NCI-H187 treated with DMSO at 0.1 percent for 48 hours (cell line): Measurements from ENCODE around the gene ZNF729.
"Not testable (repeated sequence)": the region's sequence is repeated elsewhere in the genome, so short reads cannot be mapped to it uniquely, and the experiment has no call there.

Source experiments
- DNase-seq: peaks from one replicate; lab custom pipeline; 2025; lab: John Stamatoyannopoulos, UW

ZNF729 gene

DNA sequence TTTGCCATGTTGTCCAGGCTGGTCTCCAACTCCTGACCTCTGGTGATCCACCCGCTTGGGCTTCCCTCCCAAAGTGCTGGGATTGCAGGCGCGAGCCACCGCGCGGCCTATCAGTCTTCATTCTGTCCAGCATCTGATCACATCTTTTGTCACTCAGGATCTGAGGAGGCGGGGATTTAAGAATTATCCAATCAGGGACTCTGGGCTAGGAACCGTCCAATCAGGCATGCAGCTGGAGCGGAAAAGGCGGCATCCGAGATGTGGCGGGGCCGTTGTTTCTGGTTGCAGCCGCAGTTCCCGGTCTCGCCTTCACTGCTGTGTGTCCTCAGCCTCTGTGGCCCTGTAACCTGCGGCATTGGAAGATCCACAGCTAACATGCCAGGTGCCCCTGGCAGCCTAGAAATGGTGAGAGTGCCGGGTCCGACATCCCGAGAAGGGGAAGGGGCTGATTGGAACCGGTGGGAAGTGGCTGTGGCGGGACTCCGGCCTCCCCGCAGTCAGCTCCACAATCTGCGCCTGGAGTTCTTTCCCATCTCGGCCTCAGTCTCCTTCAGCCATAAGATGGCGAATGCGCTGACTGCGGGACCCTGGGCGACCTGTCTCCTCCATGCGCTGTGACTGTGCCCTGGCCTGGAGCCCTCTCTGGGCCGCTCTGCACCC is at the start of gene ZNF729:
Gene ZNF729, plus strand, starts transcription at position 291 of the 660 bp plus-strand sequence. Its CDS starts 85 bp downstream, at position 376.
- DNase-seq: no peak

DNA sequence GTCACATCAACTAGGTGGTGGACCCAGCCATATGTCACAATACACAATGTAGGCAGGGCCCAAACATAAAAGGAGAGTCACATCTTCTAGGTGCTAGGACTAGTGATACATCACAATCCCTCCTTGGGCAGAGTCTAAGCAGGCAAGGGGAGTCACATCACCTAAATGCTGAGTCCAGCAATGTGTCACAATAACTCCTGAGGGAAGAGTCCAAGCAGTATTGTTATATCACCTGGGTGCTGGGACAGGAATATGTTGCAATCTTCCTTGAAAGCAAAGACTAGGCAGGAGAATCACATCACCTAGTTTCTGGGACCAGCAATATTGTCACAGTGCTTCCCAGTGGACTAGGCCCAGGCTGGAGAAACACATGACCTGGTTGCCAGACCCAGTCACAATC is 29.4 kb upstream of the ZNF729 start:
- no peak for DNase-seq

DNA sequence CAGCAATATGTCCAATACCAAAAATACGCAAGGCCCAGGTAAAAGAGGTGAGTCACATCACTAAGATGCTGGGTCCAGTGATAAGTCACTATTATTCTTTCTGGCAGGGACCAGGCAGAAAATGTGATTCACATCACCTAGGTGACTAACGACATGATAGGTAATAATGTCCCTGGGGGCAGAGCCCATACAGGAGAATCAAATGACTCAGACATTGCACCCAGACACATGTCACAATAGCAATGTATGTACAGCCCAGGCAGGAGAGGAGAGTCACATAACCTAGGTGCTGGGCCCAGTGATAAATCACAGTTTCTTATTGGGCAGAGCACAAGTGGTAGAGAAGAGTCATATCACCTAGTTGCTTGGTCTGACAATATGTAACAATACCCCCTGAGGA is 28.9 kb upstream of the ZNF729 start:
- no peak for DNase-seq

DNA sequence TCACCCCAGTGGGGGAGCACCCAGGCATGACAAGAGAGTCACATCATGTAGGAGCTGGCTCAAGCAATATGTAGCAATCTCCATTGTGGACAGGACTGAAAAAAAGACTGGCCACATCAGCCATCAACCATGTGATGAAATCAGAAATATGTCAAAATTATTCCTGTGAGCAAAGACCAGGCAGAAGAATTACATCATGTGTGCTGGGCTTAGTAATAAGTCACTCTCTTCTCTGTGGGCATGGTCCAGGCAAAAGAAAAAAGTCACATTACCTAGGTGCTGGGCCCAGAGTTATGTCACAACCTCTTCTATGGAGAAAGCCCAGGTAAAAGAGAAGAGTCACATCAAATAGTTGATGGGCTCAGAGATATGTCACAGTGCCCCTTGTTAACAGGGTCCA is 28.3 kb upstream of the ZNF729 start:
- no peak for DNase-seq

DNA sequence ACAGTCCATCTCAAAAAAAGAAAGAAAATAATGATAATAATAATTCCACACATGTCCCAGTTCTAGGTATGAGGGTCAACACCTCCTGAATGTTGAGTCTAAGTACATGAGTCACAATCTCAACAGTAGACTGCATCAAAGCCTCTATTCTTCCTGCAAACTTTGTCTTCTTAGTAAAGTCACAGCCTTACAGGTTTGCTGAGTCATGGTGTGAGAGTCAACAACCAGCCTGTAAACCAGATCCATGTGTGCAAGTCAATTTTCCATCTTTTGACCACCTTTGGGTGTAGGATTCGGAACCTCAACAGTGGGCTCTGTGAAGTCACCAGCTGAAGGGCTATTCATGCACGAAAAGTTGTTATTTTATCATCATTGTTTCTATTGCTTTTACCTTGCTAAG is 25.7 kb upstream of the ZNF729 start:
- DNase-seq: no peak

DNA sequence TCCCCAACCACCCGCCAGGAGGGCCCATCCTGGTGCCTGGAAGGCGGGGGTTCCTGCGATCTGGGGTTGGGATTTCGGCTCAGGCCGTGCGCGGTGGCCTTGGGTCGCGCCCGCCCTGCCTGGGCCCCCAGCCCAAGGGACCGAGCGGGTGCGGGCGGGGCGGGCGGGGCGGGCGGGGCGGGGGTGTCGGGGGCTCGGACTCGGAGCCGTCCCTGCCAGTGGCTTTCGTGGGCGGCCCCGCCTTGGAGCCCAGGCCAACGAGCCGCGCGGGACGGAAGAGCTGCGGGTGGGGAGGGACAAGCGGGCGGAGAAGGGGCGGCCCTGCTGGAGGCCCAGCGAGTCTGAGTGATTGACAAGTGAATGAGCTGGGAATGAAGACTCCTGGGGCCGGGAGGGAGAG is 24.6 kb upstream of the ZNF729 start:
- DNase-seq: no peak

DNA sequence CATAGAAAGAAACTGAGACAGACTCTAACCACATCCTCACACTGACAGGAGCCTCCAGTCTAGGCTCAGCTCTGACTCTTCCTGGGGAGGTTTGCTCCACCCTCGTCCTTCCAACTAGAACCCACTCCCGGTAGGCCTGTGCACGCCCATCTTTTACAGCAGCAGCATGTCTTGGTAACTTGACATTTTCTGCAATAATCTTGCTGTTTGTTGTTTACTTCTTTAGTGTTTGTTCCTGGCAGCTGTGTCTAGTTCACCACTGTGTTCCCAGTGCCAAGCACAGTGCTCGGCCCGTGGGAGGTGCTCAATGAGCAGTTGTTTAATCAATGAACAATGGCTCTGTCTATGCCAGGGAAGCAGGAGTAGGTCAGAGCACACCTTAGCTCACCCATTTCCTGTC is 23.1 kb upstream of the ZNF729 start:
- no peak for DNase-seq

DNA sequence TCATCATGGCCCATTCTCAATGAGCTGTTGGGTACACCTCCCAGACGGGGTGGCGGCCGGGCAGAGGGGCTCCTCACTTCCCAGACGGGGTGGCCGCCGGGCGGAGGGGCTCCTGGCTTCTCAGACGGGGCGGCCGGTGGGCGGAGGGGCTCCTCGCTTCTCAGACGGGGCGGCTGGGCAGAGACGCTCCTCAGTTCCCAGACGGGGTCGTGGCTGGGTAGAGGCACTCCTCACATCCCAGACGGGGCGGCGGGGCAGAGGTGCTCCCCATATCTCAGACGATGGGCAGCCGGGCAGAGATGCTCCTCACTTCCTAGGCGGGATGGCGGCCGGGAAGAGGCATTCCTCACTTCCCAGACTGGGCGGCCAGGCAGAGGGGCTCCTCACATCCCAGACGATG is 35.3 kb downstream of the ZNF729 start:
- DNase-seq: not testable (repeated sequence)

DNA sequence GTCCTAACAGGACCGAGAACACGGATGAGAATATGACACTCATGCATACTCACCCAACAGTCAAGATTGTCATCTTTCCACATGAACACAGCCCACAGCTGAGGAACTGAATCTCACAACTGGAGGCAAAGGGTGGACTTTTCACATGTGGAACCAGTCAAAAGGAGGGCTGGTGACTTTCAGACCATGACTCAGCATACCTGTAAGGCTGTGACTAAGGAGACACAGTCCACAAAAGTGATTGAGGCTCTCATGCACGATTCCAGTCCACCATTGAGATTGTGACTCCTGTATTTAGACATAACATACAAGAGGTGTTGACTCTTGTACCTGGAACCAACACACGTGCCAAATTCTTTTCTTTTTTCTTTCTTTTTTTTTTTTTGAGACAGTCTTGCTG is 40.0 kb downstream of the ZNF729 start:
- DNase-seq: no peak

DNA sequence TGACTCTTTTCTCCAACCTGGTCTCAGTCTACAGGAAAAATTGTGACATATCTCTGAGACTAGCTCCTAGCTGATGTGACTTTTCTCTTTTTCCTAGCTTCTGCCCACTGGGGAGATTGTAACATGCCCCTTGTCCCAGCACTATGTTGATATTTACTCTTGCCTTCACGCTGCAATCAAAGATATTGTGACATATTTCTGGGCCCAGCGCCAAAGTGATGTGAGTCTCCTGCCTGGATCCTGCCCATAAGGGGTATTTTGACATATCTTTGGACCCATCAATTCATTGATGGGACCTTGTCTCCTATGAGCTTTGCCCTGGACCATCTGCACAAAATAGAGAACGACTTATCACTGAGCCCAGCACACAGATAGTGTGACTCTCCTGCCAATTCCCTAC is 41.1 kb downstream of the ZNF729 start:
- no peak for DNase-seq

DNA sequence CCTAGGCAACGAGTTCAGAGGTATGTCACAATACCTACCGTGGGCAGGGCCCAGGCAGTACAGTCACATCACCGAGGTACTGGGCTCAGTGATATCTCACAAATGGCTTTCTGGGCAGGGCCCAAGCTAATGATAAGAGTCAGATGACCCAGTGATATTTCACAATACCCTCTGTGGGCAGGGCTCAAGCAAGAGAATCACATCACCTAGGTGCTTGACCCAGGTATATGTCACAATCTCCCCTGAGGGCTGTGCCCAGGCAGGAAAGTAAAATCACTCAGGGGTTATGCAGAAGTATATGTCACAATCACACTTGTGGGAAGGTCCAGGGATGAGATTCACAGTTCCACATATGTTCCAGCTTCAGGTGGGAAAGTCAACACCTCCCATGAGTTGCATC is 45.3 kb downstream of the ZNF729 start:
- no peak for DNase-seq

DNA sequence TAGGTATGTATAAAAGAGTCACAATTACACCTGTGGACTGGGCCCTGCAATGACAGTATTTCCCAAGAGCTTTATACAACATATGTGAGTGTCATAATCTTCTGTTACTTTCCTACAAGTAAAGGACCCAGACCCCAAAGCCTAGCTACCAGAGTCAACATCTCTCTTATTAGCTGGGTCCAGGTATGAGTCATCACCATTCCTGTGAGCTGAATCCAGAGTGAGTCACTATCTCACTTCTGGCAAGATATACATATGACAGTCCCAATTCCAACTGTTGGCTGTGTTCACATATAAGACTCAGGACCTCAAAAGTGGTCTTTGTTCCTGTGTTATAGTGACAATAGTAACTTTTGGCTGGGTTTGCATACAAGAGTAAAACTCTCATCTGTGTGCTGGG is 46.7 kb downstream of the ZNF729 start:
- DNase-seq: no peak

DNA sequence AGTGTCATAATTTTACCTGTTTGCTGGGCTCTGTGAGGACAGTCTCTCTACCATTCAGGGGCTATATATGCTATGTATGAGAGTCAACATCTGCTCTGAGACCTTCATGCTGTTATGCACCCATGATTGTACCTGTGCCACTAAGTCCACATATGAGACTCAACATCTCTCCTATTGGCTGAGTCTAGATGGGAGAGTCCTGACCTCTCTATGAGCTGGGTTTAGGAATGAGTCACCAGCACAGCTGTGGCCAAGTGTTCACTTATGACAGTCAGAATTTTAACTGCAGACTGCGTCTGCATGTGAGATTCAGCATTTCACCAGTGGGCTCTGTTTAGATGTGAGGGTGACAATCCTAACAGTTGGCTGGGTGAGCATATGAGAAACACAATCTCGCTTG is 49.5 kb downstream of the ZNF729 start:
- DNase-seq: no peak

DNA sequence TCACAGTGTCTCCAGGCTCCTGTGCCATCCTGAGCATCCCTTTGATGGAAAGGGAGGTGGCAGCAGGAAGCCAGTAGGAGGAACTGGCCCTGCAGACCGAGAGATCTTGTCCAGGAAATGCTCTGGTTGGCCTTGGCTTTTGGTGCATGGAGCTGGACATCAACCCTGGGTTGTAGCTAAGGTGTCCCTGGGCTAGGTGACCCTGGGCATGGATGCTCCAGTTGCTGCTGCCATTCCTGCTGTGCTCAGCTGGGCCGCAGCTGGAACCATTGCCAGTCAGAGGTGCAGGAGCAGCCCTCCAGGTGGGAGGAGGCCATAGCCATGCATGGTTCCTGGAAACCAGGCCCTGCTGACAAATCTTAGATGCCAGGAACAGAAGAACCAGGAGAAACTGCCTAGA is 68.4 kb downstream of the ZNF729 start:
- no peak for DNase-seq
